ENCODE results near the gene ARSD. TPM values are rescaled to one million over a fixed set of nuclear protein-coding genes. Genes with fewer than 3 reads are reported as not detected.

Gene ARSD
- total and polyA plus RNA-seq, 2 of the 8 experiments (the other 6 are each of a cell fraction or from before 2014, with no cell fraction given) = 1.8 to 3.2 TPM

- H3K18ac ChIP-seq (ENCODE audit: extremely low read depth, low read length) = no peak overlapping the region; the same call in none of the 2 replicates
- 0 out of 2 replicates have a peak overlapping the region, but pooled peaks have one; percentile 86 for H2AK5ac ChIP-seq (ENCODE audit: low read depth, low read length)
- H3K79me2 ChIP-seq (ENCODE audit: control insufficient read depth in 1 of 2, insufficient read depth in 2 of 2, low read length in 2 of 2) = no peaks in the 10 kb centered on the region
- H3K14ac ChIP-seq (ENCODE audit: insufficient read length) = no peak overlapping the region
- H3K27me3 ChIP-seq (replicated peaks in 1 of 4; ENCODE audit: control insufficient read depth in 3 of 4, extremely low read depth in 1 of 4, insufficient read depth in 3 of 4, low read length in 3 of 4) = no peaks in the 10 kb centered on the region
- H3K23me2 ChIP-seq (ENCODE audit: low read depth, low read length) = no peaks in the 10 kb centered on the region; the same call in 1 of the 2 replicates
- no peak for TF ChIP-seq TBP (IDR thresholded peaks at IDR 0.05; ENCODE audit: low read depth, low read length)
- no peak for TF ChIP-seq RBBP5 (IDR thresholded peaks at IDR 0.05; ENCODE audit: borderline replicate concordance, low read depth, low read length)
- TF ChIP-seq E2F6 (IDR thresholded peaks at IDR 0.05) = no peak
- TF ChIP-seq BACH1 (IDR thresholded peaks at IDR 0.05; ENCODE audit: low read length) = no peak
- TF ChIP-seq CREB1 (IDR thresholded peaks at IDR 0.05) = no peak
- no peak for TF ChIP-seq HDAC6 (IDR thresholded peaks at IDR 0.05; ENCODE audit: low read depth, low read length)
- TF ChIP-seq CEBPB (IDR thresholded peaks at IDR 0.05; ENCODE audit: low read depth, low read length) = no peak
- TF ChIP-seq ZNF274 (IDR thresholded peaks at IDR 0.05; ENCODE audit: borderline replicate concordance, extremely low read depth, low read length) = no peak
- TF ChIP-seq CHD2 (IDR thresholded peaks at IDR 0.05; ENCODE audit: low read length) = no peak
- H3K9ac ChIP-seq (replicated peaks in 1 of 4; ENCODE audit: extremely low read depth in 1 of 4, low read depth in 3 of 4, low read length in 3 of 4) = no peak overlapping the region
- no peak overlapping the region for H2BK15ac ChIP-seq (ENCODE audit: low read length)
- H2BK5ac ChIP-seq (ENCODE audit: low read depth, low read length) = no peak overlapping the region
- 99% methylated on average over 7 of the region's 15 CpGs; no CpG with 5 or more reads in 1 of the 2 experiments for WGBS, 2 experiments (ENCODE audit: extremely low coverage in 1 of 2, insufficient coverage in 1 of 2, insufficient read length in 1 of 2, insufficient replicate concordance in 2 of 2, low coverage in 1 of 2, low lambda C conversion rate in 2 of 2, missing lambda C conversion rate in 1 of 2)
- no peak overlapping the region for H3K4me3 ChIP-seq (ENCODE audit: extremely low read depth in 1 of 4, insufficient read depth in 2 of 4, low read depth in 3 of 4, low read length in 4 of 4)
- DNase-seq (ENCODE audit: low read depth in 1 of 2, low spot score in 2 of 2) (no peak), FAIRE-seq (no peak)
- CTCF ChIA-PET (ENCODE audit: partially characterized antibody) = no interaction called here
- H3K4me2 ChIP-seq (ENCODE audit: insufficient read depth in 1 of 2, low read depth in 2 of 2, low read length in 2 of 2) = no peak overlapping the region
- peaks cover 0 to 9% (median 0%) of the 10 kb centered on the region in 4 experiments; a peak in 2 of 7 replicates for H3K4me1 ChIP-seq (replicated peaks in 1 of 4; ENCODE audit: control insufficient read depth in 3 of 4, insufficient read depth in 4 of 4, low read length in 3 of 4)
- H3K9me3 ChIP-seq (ENCODE audit: insufficient read depth in 2 of 2, low read depth in 1 of 2, low read length in 1 of 2) = no peaks in the 10 kb centered on the region; a peak in 1 of 4 replicates
- H2BK120ac ChIP-seq (replicated peaks; ENCODE audit: low read depth, low read length) = no peak overlapping the region
- H4K8ac ChIP-seq (ENCODE audit: extremely low read depth, insufficient read depth, low read length) = no peak overlapping the region
- no peaks in the 10 kb centered on the region for H3K36me3 ChIP-seq (ENCODE audit: control insufficient read depth in 2 of 4, insufficient read depth in 4 of 4, low read length in 3 of 4)
- H2AFZ ChIP-seq (ENCODE audit: low read length) = no peak overlapping the region
- no peaks in the 10 kb centered on the region for H4K20me1 ChIP-seq (replicated peaks in 1 of 2; ENCODE audit: control insufficient read depth in 1 of 2, insufficient read depth in 2 of 2, low read length in 2 of 2)
- H4K5ac ChIP-seq (ENCODE audit: insufficient read length, low read depth, low read length) = no peak overlapping the region
- no peak overlapping the region for H3K4ac ChIP-seq (replicated peaks; ENCODE audit: insufficient read length, low read depth, low read length)
- H3K79me1 ChIP-seq (ENCODE audit: low read depth, low read length) = no peaks in the 10 kb centered on the region
- peak overlapping the region; percentile 50; the same call in 1 of the 2 replicates for H2BK12ac ChIP-seq (ENCODE audit: low read depth, low read length)
- no peak overlapping the region for H4K91ac ChIP-seq (replicated peaks; ENCODE audit: insufficient read length, low read length)
- H3K23ac ChIP-seq (ENCODE audit: insufficient read length) = no peak overlapping the region
- no peak overlapping the region for H2BK20ac ChIP-seq (ENCODE audit: low read length)
- no peak overlapping the region for H3K56ac ChIP-seq (replicated peaks; ENCODE audit: insufficient read length, low read depth, low read length)
- no peak overlapping the region for H3K27ac ChIP-seq (ENCODE audit: low read depth, low read length)
- POLR2A ChIA-PET (ENCODE audit: partially characterized antibody) = interaction anchor here (0.8 kb wide), 1 partner anchor 29 kb away, joined by 3 read pairs; no protein-coding TSS in a partner anchor
Observed at GRCh38 chrX:2926664-2927275, 2.4 kb downstream of the ARSD start.
